ENCODE results near the gene ZBTB11.
"Not testable (repeated sequence)": the region's sequence is repeated elsewhere in the genome, so short reads cannot be mapped to it uniquely, and the experiment has no call there.

The ZBTB11 gene

GRCh38 chr3:101618726-101619125, 58.2 kb downstream of the ZBTB11 start:
- no peak for DNase-seq (ENCODE audit: low read depth)

GRCh38 chr3:101617478-101617877, 59.5 kb downstream of the ZBTB11 start:
- no peak for DNase-seq (ENCODE audit: low read depth)

- no peak for DNase-seq (ENCODE audit: low read depth)
Measured at GRCh38 chr3:101615525-101615924, 61.4 kb downstream of the ZBTB11 start.

GRCh38 chr3:101613014-101613413, 63.9 kb downstream of the ZBTB11 start:
- DNase-seq (ENCODE audit: low read depth), result not testable (repeated sequence)

DNA sequence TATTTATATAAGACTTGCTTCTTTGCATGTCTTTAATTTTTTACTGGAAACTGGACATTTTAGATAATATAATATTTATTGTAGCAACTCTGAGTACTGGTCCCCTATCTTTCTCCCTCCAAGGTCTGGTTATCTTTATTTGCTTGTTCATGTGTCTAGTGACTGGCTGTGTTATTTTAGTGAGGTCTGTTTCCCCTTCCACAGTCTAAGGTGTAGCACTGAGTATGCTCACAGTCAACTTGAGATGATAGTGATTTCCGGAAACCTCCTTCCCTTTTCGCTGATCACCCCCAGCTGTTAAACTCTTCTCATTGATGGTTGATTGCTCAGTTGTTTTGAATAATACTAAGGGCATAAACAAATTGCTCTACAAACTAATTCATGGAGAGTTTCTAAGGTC, 65.9 kb downstream of the ZBTB11 start:
- no peak for DNase-seq (ENCODE audit: low read depth)

GRCh38 chr3:101605398-101605797, 71.5 kb downstream of the ZBTB11 start:
- not testable (repeated sequence) for DNase-seq (ENCODE audit: low read depth)

GRCh38 chr3:101603184-101603583, 73.7 kb downstream of the ZBTB11 start:
- DNase-seq (ENCODE audit: low read depth), result no peak

GRCh38 chr3:101602731-101603130, 74.2 kb downstream of the ZBTB11 start:
- no peak for DNase-seq (ENCODE audit: low read depth)
